K562 (cell line): ENCODE measurements around the gene GPER1. TPM values are rescaled to one million over a fixed set of nuclear protein-coding genes. Genes with fewer than 3 reads are reported as not detected.

Experiments used
- ATAC-seq: fragments of 200-7000 bp; cut with Tn5 transposase; 3 replicates; pipeline ENCODE4 v1.9.1; 2020; ENCODE audit warnings: moderate library complexity
- BruUV-seq: library from RNA; stranded (reverse); fragments of 400-500 nt; replicated peaks from 2 replicates; lab custom pipeline; 2021; lab: Mats Ljungman, UMichigan
- CTCF ChIA-PET: fragments of 300-600 bp; formaldehyde crosslinking; extraction: SDS; loops from one replicate; lab custom pipeline; 2021; ENCODE audit warnings: low intra/inter-chr PET ratio; lab: Yijun Ruan, JAX
- POLR2A ChIA-PET: fragments of 300-600, 350-650 bp; sonication (Branson Sonifier 250); formaldehyde crosslinking; extraction: SDS; loops from one replicate; lab custom pipeline; 2021; ENCODE audit warnings: antibody characterized with exemption, inconsistent platforms; lab: Yijun Ruan, JAX
- DNase-seq, 4 experiments: peaks; one replicate each; pipeline versions ENCODE4 v3.0.0 to v3.0.0-alpha.2; 2011 to 2018; ENCODE audit warnings: low spot score in 3 of 4, mixed read lengths in 3 of 4; ENCODE audit errors: extremely low read depth in 1 of 4
- FAIRE-seq: peaks from 2 replicates; lab custom pipeline; 2011; peaks lifted over from hg19 to GRCh38; lab: Jason Lieb, UNC
- H2AFZ ChIP-seq: 2 replicates; pipeline ENCODE4 v1.6.0; 2011; ENCODE audit warnings: low read depth, low read length, control low read depth, inconsistent platforms
- H3K27ac ChIP-seq: fragments of 200-600 bp; 3 replicates; pipeline ENCODE4 v1.8.0; 2011; ENCODE audit warnings: low read depth, mild to moderate bottlenecking, control low read depth, inconsistent platforms, low read length, moderate library complexity, mixed read lengths; ENCODE audit errors: extremely low read depth
- H3K27me3 ChIP-seq, 2 experiments: fragments of 300-600 bp in 1 of 2; 2 replicates in 1 of 2; 3 replicates in 1 of 2; pipeline versions ENCODE4 v1.6.0 to v1.8.0; 2011; ENCODE audit warnings: inconsistent platforms in 2 of 2, low read length in 2 of 2, mild to moderate bottlenecking in 1 of 2, mixed read lengths in 1 of 2, moderate library complexity in 1 of 2; ENCODE audit not compliant: control insufficient read depth in 2 of 2, insufficient read depth in 2 of 2
- H3K36me3 ChIP-seq: fragments of 300-600 bp; 3 replicates; pipeline ENCODE4 v1.8.0; 2011; ENCODE audit warnings: mild to moderate bottlenecking, low read length, inconsistent platforms; ENCODE audit not compliant: control insufficient read depth, insufficient read depth
- H3K4me1 ChIP-seq, 2 experiments: fragments of 200-600 bp in 1 of 2; replicated peaks in 1 of 2; 2 replicates in 1 of 2; 3 replicates in 1 of 2; pipeline versions ENCODE4 v1.5.1 to v1.8.0; 2011; ENCODE audit warnings: inconsistent platforms in 2 of 2, low read length in 2 of 2, mild to moderate bottlenecking in 1 of 2, mixed read lengths in 1 of 2, moderate library complexity in 1 of 2; ENCODE audit not compliant: control insufficient read depth in 2 of 2, insufficient read depth in 2 of 2
- H3K4me2 ChIP-seq: 2 replicates; pipeline ENCODE4 v1.6.1; 2011; ENCODE audit warnings: low read length, control low read depth, inconsistent platforms, mixed read lengths; ENCODE audit not compliant: insufficient read depth
- H3K4me3 ChIP-seq: fragments of 200-600 bp; sonication (generic), shearing (Covaris generic); 2 replicates; pipeline ENCODE4 v1.5.1; 2016; ENCODE audit warnings: control low read depth, inconsistent platforms
- H3K79me2 ChIP-seq: fragments of 200-600 bp; 3 replicates; pipeline ENCODE4 v1.8.0; 2011; ENCODE audit warnings: low read length, inconsistent platforms; ENCODE audit not compliant: control insufficient read depth, insufficient read depth
- H3K9ac ChIP-seq, 2 experiments: 2 replicates each; pipeline versions ENCODE4 v1.6.0 to v1.6.1; 2011; ENCODE audit warnings: low read depth in 2 of 2, low read length in 2 of 2, control low read depth in 1 of 2, inconsistent platforms in 1 of 2, mild to moderate bottlenecking in 1 of 2, mixed read lengths in 1 of 2; ENCODE audit not compliant: insufficient read depth in 1 of 2
- H3K9me1 ChIP-seq: one replicate; pipeline ENCODE4 v1.6.0; 2011; ENCODE audit warnings: inconsistent platforms, mild to moderate bottlenecking, low read length, moderate library complexity; ENCODE audit not compliant: control insufficient read depth, insufficient read depth
- H3K9me3 ChIP-seq: replicated peaks from 2 replicates; pipeline ENCODE4 v1.5.1; 2011; ENCODE audit warnings: low read depth, low read length, inconsistent platforms; ENCODE audit not compliant: control insufficient read depth, insufficient read depth
- H4K20me1 ChIP-seq: replicated peaks from 2 replicates; pipeline ENCODE4 v1.6.1; 2011; ENCODE audit warnings: low read length, inconsistent platforms, mixed read lengths; ENCODE audit not compliant: control insufficient read depth, insufficient read depth
- ARID1B ChIP-seq: fragments of 450-650 bp; IDR thresholded peaks from 2 replicates; pipeline ENCODE4 v1.6.1; 2016; ENCODE audit warnings: antibody characterized with exemption, mild to moderate bottlenecking, inconsistent platforms
- GTF3C2 ChIP-seq: IDR thresholded peaks from 3 replicates; pipeline ENCODE4 v1.6.1; 2011; ENCODE audit warnings: borderline replicate concordance, mild to moderate bottlenecking, moderate library complexity; ENCODE audit not compliant: insufficient read length; ENCODE audit errors: extremely low read depth
- SPI1 ChIP-seq: IDR thresholded peaks from 2 replicates; pipeline ENCODE4 v1.6.1; 2011; ENCODE audit warnings: low read depth, low read length, control low read depth, borderline replicate concordance
- YBX1 ChIP-seq: fragments of 450-650 bp; IDR thresholded peaks from 2 replicates; pipeline ENCODE4 v1.7.1; 2016; ENCODE audit warnings: mild to moderate bottlenecking
- ZBTB33 ChIP-seq: sonication (generic); formaldehyde crosslinking; IDR thresholded peaks from 2 replicates; pipeline ENCODE4 v1.8.1; 2023; ENCODE audit warnings: mild to moderate bottlenecking, missing genetic modification reagents
- WGBS: fragments of 100-300 bp; shearing (Covaris generic); methylation state at CpG from one replicate; pipeline ENCODE4 v1.1.6; 2016; ENCODE audit warnings: low coverage, mixed read lengths; ENCODE audit not compliant: insufficient coverage; ENCODE audit errors: missing lambda C conversion rate; 5-methylcytosine and 5-hydroxymethylcytosine counted together
- in situ Hi-C: fragments of 300-500 bp; cut with MboI; formaldehyde crosslinking; loops from 4 replicates; pipeline ENCODE4 v1.15.0; 2018; ENCODE audit warnings: inconsistent platforms, mixed read lengths
- intact Hi-C: fragments of 100-400 bp; cut with micrococcal nuclease; formaldehyde crosslinking; loops from 2 replicates; pipeline ENCODE4 v1.14.2; 2022
- polyA plus RNA-seq, 8 experiments: library from polyadenylated mRNA; depleted of rRNA in 4 of 8; stranded (reverse) in 5 of 8; unstranded in 3 of 8; fragments of >200 nt; fragmentation: Nextera tagmentation in 2 of 8; fragmentation: Illumina TruSeq in 1 of 8; extraction: Ambion mirVana in 2 of 8; extraction: Trizol in 1 of 8; gene quantifications; 2 replicates each; pipeline versions ENCODE4 v1.2.1 to v1.2.3, GENCODE V29; 2011 to 2014; ENCODE audit warnings: inconsistent platforms in 1 of 8, missing spikeins in 1 of 8
- total RNA-seq, 7 experiments: library from RNA; depleted of rRNA in 6 of 7; stranded (reverse); fragments of >200 nt in 6 of 7; fragmentation: Illumina TruSeq in 2 of 7; extraction: Trizol in 2 of 7; gene quantifications; 2 replicates each; pipeline versions ENCODE4 v1.2.1 to v1.2.3, GENCODE V29; 2011 to 2021; ENCODE audit warnings: low replicate concordance in 1 of 7
- TF ChIP-seq, protein P1 (sequence below): fragments of 450-650 bp; formaldehyde crosslinking; IDR thresholded peaks from 2 replicates; pipeline ENCODE4 v1.4.0; 2020; ENCODE audit warnings: mild to moderate bottlenecking, moderate library complexity

The GPER1 gene
- total and polyA plus RNA-seq, 9 of the 15 experiments (the other 6 are each of a cell fraction or from before 2014, with no cell fraction given): 0.04 to 0.09 (median 0.08) TPM; not detected in 6

- POLR2A ChIA-PET: interaction anchor here (0.6 to 1.0 kb wide), 3 partner anchors 13 to 15 kb away, joined by 3 to 4 read pairs (median 3); no protein-coding TSS in a partner anchor
- no peak for FAIRE-seq
- peaks cover 0 to 22% of the 10 kb centered on the region in 2 experiments; a peak in 2 of 5 replicates for H3K4me1 ChIP-seq
Measured at GRCh38 chr7:1123715-1124114, 35.8 kb downstream of the GPER1 start.

More at GRCh38 chr7:1123715-1124114, 35.8 kb downstream of the GPER1 start:
- Histone ChIP-seq H3K9ac (peak overlapping the region in 1 of 2 experiments; percentile 61; a peak in 1 of 4 replicates), H2AFZ (no peak overlapping the region), H3K79me2 (peaks cover 11% of the 10 kb centered on the region; the same call in 2 of the 3 replicates), H3K9me3 (no peaks in the 10 kb centered on the region), H3K36me3 (peaks cover 23% of the 10 kb centered on the region), H3K9me1 (no peaks in the 10 kb centered on the region), H3K4me3 (no peak overlapping the region), H4K20me1 (no peaks in the 10 kb centered on the region), H3K27me3 (no peaks in the 10 kb centered on the region), H3K27ac (no peak overlapping the region), H3K4me2 (no peak overlapping the region)
- WGBS: 79% methylated on average over 17 of the region's 17 CpGs
- ATAC-seq (no peak), DNase-seq (no peak)
- BruUV-seq: no TSS peak
- CTCF ChIA-PET: no interaction called here
- TF ChIP-seq YBX1: no peak
- TF ChIP-seq ARID1B: no peak
- peak; percentile 88 for TF ChIP-seq ZBTB33 (CRISPR knock-in tag)
- TF ChIP-seq, protein P1, sequence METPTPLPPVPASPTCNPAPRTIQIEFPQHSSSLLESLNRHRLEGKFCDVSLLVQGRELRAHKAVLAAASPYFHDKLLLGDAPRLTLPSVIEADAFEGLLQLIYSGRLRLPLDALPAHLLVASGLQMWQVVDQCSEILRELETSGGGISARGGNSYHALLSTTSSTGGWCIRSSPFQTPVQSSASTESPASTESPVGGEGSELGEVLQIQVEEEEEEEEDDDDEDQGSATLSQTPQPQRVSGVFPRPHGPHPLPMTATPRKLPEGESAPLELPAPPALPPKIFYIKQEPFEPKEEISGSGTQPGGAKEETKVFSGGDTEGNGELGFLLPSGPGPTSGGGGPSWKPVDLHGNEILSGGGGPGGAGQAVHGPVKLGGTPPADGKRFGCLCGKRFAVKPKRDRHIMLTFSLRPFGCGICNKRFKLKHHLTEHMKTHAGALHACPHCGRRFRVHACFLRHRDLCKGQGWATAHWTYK: no peak
- TF ChIP-seq GTF3C2: no peak
- no peak for TF ChIP-seq SPI1
- in situ Hi-C loops: no loop called here
- intact Hi-C loops: no loop called here
